ENCODE measurements around the gene STXBP6.
"Not testable (repeated sequence)": the region's sequence is repeated elsewhere in the genome, so short reads cannot be mapped to it uniquely, and the experiment has no call there.

The STXBP6 gene

GRCh38 chr14:24941719-24942118, 108.2 kb downstream of the STXBP6 start:
- no peak overlapping the region for H3K4me3 ChIP-seq (ENCODE audit: low read depth, low read length)
- TF ChIP-seq CTCF (IDR thresholded peaks at IDR 0.05; ENCODE audit: insufficient read depth, low read length, missing control alignments), result no peak
- CTCF ChIA-PET, result no interaction called here
- POLR2A ChIA-PET, result no interaction called here
- DNase-seq (ENCODE audit: low read depth, low spot score), result no peak

- CTCF ChIA-PET, result no interaction called here
- POLR2A ChIA-PET, result no interaction called here
- no peak for TF ChIP-seq CTCF (IDR thresholded peaks at IDR 0.05; ENCODE audit: insufficient read depth, low read length, missing control alignments)
- no peak for DNase-seq (ENCODE audit: low read depth, low spot score)
- H3K4me3 ChIP-seq (ENCODE audit: low read depth, low read length), result no peak overlapping the region
These were observed 109.6 kb downstream of the STXBP6 start for GRCh38 chr14:24940213-24940783.

GRCh38 chr14:24938593-24938992, 111.4 kb downstream of the STXBP6 start:
- ChIA-PET POLR2A (no interaction called here), CTCF (no interaction called here)
- no peak overlapping the region for H3K4me3 ChIP-seq (ENCODE audit: low read depth, low read length)
- DNase-seq (ENCODE audit: low read depth, low spot score), result no peak
- no peak for TF ChIP-seq CTCF (IDR thresholded peaks at IDR 0.05; ENCODE audit: insufficient read depth, low read length, missing control alignments)

DNA sequence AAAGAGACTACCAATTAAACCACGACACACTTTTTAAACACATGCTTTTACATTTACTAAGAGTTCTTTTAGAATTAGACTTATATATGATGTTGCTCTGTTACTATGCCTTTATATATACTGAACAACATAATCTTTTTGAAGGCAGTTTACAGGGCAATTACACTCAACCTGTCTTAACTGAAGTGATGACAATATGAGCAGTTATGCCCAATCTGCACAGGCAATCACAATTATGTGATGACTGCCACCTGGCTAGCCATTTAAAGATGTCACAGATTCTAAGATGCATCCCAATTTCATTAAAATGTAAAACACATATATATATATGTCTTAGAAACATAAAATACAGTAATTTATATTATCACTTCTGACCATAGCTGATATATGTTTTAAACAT, 112.6 kb downstream of the STXBP6 start:
- no peak for TF ChIP-seq CTCF (IDR thresholded peaks at IDR 0.05; ENCODE audit: insufficient read depth, low read length, missing control alignments)
- POLR2A ChIA-PET, result no interaction called here
- no peak for DNase-seq (ENCODE audit: low read depth, low spot score)
- no peak overlapping the region for H3K4me3 ChIP-seq (ENCODE audit: low read depth, low read length)
- CTCF ChIA-PET, result no interaction called here

DNA sequence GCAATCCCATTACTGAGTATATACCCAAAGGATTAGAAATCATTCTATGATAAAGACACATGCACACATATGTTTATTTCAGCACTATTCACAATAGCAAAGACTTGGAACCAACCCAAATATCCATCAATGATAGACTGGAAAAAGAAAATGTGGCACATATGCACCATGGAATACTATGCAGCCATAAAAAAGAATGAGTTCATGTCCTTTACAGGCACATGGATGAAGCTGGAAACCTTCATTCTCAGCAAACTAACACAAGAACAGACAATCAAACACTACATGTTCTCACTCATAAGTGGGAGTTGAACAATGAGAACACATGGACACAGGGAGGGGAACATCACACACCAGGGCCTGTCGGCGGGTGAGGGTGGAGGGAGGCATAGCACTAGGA, 113.2 kb downstream of the STXBP6 start:
- H3K4me3 ChIP-seq (ENCODE audit: low read depth, low read length); CTCF ChIA-PET; POLR2A ChIA-PET; DNase-seq (ENCODE audit: low read depth, low spot score): not testable (repeated sequence)

DNA sequence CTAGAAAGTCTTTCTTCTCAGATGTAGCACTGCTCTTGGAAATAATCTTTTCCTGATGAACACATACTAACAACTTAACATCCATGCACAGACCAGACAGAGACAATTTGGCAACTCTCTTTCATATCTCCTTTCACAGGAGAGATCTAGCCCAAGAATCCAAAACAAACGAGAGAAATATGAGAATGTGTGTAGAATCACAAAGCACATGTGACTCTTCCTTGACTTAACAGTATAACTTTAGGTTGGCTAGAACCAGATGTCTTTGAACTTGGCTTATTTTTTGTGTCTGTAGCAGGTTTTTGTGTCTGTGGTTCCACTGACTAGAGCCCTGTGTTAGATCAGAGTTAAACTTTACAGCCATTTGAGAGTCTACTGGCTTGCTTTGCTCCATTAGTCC, 114.2 kb downstream of the STXBP6 start:
- ChIA-PET CTCF (no interaction called here), POLR2A (no interaction called here)
- no peak for TF ChIP-seq CTCF (IDR thresholded peaks at IDR 0.05; ENCODE audit: insufficient read depth, low read length, missing control alignments)
- no peak overlapping the region for H3K4me3 ChIP-seq (ENCODE audit: low read depth, low read length)
- no peak for DNase-seq (ENCODE audit: low read depth, low spot score)

- TF ChIP-seq CTCF (IDR thresholded peaks at IDR 0.05; ENCODE audit: insufficient read depth, low read length, missing control alignments), result no peak
- H3K4me3 ChIP-seq (ENCODE audit: low read depth, low read length), result no peak overlapping the region
- no peak for DNase-seq (ENCODE audit: low read depth, low spot score)
- ChIA-PET CTCF (no interaction called here), POLR2A (no interaction called here)
These were observed 121.5 kb downstream of the STXBP6 start for GRCh38 chr14:24928386-24928900.
